ENCODE data around the gene ULBP1.
"Not testable (repeated sequence)": the region's sequence is repeated elsewhere in the genome, so short reads cannot be mapped to it uniquely, and the experiment has no call there.

DNA sequence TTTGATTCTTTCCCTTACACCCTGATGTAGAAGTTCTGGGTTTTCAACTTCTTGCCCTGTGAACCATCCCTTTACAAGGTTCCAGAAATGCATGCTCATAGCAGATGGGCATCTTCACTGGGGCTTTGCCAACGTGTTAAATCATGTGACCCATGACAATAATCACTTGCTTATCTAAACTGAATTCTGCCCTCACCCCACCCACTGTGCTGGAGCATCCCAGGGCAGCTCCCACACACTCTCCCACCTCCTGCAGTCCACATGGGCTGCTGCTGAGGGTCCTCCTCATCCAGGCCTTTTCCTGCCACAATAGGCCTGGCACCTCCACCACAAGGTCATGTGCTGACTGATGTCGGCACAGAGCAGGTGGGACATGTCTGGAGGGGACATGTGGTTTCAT, 4.3 kb downstream of the ULBP1 start:
- TF ChIP-seq CTCF (IDR thresholded peaks at IDR 0.05); TCF7 (CRISPR knock-in tag; IDR thresholded peaks at IDR 0.05; ENCODE audit: low read depth); JUN (CRISPR knock-in tag; IDR thresholded peaks at IDR 0.05): not testable (repeated sequence)

Data from WTC11 (cell line).